Esophagus (tissue), 2 donors: ENCODE data around the gene LAIR1. TPM values are rescaled to one million over a fixed set of nuclear protein-coding genes. Genes with fewer than 3 reads are reported as not detected.
"Not testable (repeated sequence)": the region's sequence is repeated elsewhere in the genome, so short reads cannot be mapped to it uniquely, and the experiment has no call there.

Experiments used
- H3K27ac ChIP-seq, 2 donors: one replicate each; pipeline ENCODE4 v1.5.1; 2013; ENCODE audit warnings: low read depth in 2 of 2, mild to moderate bottlenecking in 2 of 2, inconsistent platforms in 1 of 2, low read length in 1 of 2, moderate library complexity in 1 of 2
- H3K27me3 ChIP-seq, 2 donors: one replicate each; pipeline ENCODE4 v1.6.1; 2013; ENCODE audit warnings: low read length in 2 of 2, control low read depth in 1 of 2, mild to moderate bottlenecking in 1 of 2; ENCODE audit not compliant: insufficient read depth in 2 of 2, control insufficient read depth in 1 of 2
- H3K36me3 ChIP-seq, 2 donors: one replicate each; pipeline ENCODE4 v1.6.1; 2013; ENCODE audit warnings: low read length in 1 of 2; ENCODE audit not compliant: control insufficient read depth in 2 of 2, insufficient read depth in 2 of 2
- H3K4me1 ChIP-seq, 2 donors: one replicate each; pipeline ENCODE4 v1.6.1; 2013; ENCODE audit warnings: low read length in 1 of 2; ENCODE audit not compliant: control insufficient read depth in 2 of 2, insufficient read depth in 2 of 2
- H3K4me3 ChIP-seq, 2 donors: one replicate each; pipeline ENCODE4 v1.5.1; 2013; ENCODE audit warnings: low read length in 2 of 2, mild to moderate bottlenecking in 2 of 2, low read depth in 1 of 2, moderate library complexity in 1 of 2
- H3K9me3 ChIP-seq, 2 donors: one replicate each; pipeline ENCODE4 v1.6.1; 2013; ENCODE audit warnings: mild to moderate bottlenecking in 2 of 2, low read depth in 1 of 2, low read length in 1 of 2, moderate library complexity in 1 of 2; ENCODE audit not compliant: control insufficient read depth in 2 of 2, insufficient read depth in 1 of 2
- WGBS, 2 donors: extraction: QIAGEN DNeasy Blood & Tissue Kit; methylation state at CpG; one replicate each; pipeline ENCODE4 v1.1.7; 2013; 5-methylcytosine and 5-hydroxymethylcytosine counted together
- polyA plus RNA-seq, 2 donors: library from polyadenylated mRNA; stranded (reverse); fragments of 200-250 nt; gene quantifications; one replicate each; pipeline ENCODE4 v1.2.3, GENCODE V29; 2013
- donor health status: healthy with polysubstance abuse.
- donor health status: Bipolar disorder and iron deficiency.

LAIR1 gene
- polyA plus RNA-seq, 2 donors = 1.9 to 2.0 TPM

- not testable (repeated sequence) for H3K4me3 ChIP-seq, H3K27ac ChIP-seq, H3K9me3 ChIP-seq, H3K27me3 ChIP-seq, H3K36me3 ChIP-seq, H3K4me1 ChIP-seq
- 84 to 86% methylated on average over 10 to 12 of the region's 13 CpGs for WGBS, 2 donors
Measured at GRCh38 chr19:54322295-54322694, 42.4 kb downstream of the LAIR1 start.

DNA sequence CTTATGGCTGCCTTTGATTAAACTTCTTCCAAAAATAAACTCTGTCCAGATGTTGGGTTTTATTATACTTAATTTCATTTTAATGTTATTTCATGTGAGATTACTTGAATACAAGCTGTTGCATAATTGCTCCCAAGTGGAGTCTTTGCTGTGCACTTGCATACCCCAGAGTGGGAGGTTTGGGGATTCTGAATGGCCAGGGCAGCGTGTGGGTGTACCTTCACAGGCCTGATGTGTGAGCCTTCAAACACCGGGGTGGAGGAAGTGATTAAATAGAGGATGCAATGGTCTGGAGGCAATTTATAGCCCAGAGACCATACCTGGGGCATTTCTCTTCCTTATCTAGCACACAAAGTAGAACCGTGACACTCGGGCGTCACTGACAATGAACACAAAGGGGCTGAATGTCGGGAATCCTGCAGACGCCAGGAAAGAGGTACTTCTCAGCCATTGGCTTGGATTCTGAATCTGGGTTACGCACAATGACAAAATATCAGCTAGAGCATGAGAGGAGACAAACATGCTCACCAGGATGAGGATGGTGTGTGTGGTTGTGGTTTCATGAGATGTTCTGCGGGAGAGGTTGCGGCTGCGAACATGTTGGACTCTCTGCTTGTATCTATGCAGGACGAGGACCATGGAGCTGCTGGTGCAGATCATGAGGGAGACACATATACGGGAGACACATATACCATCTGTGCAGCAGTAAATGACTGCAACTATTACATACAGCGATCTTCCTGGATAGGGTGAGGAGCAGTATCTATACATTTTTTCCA, 44.6 kb downstream of the LAIR1 start:
- Histone ChIP-seq H3K27me3 (no peaks in the 10 kb centered on the region), H3K27ac (no peak overlapping the region), H3K9me3 (no peaks in the 10 kb centered on the region), H3K4me3 (no peak overlapping the region), H3K36me3 (no peaks in the 10 kb centered on the region), H3K4me1 (no peaks in the 10 kb centered on the region)
- 81 to 82% methylated on average over 14 of the region's 14 CpGs for WGBS, 2 donors

DNA sequence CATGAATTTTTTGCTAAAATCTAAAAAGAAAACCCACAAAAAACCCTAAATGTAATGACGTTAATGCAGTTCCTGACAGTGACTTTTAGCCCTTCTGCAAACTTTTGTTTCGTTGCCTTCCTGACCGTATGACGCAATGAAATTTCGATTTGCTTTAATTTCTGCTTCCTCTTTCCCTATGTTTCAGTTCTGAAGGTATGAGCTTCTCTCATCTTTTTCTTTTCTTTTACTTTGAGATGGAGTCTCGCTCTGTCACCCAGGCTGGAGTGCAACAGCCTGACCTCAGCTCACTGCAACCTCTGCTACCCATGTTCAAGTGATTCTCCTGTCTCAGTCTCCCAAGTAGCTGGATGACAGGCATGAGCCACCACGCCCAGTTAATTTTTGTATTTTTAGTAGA, 45.7 kb downstream of the LAIR1 start:
- no peaks in the 10 kb centered on the region for H3K27me3 ChIP-seq
- H3K27ac ChIP-seq = no peak overlapping the region
- 70 to 73% methylated on average over 7 of the region's 7 CpGs for WGBS, 2 donors
- H3K4me3 ChIP-seq = no peak overlapping the region
- no peaks in the 10 kb centered on the region for H3K4me1 ChIP-seq
- H3K9me3 ChIP-seq = no peaks in the 10 kb centered on the region
- no peaks in the 10 kb centered on the region for H3K36me3 ChIP-seq

- no peaks in the 10 kb centered on the region for H3K27me3 ChIP-seq
- WGBS, 2 donors = 89 to 95% methylated on average over 9 of the region's 9 CpGs
- no peaks in the 10 kb centered on the region for H3K9me3 ChIP-seq
- no peaks in the 10 kb centered on the region for H3K4me1 ChIP-seq
- H3K27ac ChIP-seq = no peak overlapping the region
- H3K36me3 ChIP-seq = no peaks in the 10 kb centered on the region
- no peak overlapping the region for H3K4me3 ChIP-seq
Measured at GRCh38 chr19:54317965-54318240, 46.8 kb downstream of the LAIR1 start.

- Histone ChIP-seq H3K9me3 (no peaks in the 10 kb centered on the region), H3K36me3 (no peaks in the 10 kb centered on the region), H3K4me3 (no peak overlapping the region), H3K27me3 (no peaks in the 10 kb centered on the region), H3K27ac (no peak overlapping the region), H3K4me1 (no peaks in the 10 kb centered on the region)
- WGBS, 2 donors = 73 to 74% methylated on average over 28 to 29 of the region's 29 CpGs
Measured at GRCh38 chr19:54317108-54317964, 47.4 kb downstream of the LAIR1 start.

DNA sequence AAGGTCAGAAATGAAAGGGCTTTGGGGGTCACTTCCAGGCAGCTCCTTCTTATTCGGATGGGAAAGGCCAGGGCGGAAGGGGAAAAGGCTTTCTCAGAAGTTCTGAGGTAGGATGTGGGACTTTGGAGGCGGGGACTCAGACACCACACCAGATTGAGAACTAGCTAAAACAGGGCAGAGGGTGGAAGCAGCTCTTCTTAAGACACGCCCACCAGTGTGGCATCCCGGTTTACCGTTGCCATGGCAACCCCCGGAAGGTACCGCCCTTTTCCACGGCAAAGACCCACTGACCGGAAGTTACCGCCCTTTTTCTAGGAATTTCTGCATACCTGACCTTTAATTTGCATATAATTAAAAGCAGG, 48.0 kb downstream of the LAIR1 start:
- no peaks in the 10 kb centered on the region for H3K36me3 ChIP-seq
- no peak overlapping the region for H3K4me3 ChIP-seq
- H3K27me3 ChIP-seq = no peaks in the 10 kb centered on the region
- 41 to 54% methylated on average over 11 of the region's 11 CpGs for WGBS, 2 donors
- H3K9me3 ChIP-seq = no peaks in the 10 kb centered on the region
- no peaks in the 10 kb centered on the region for H3K4me1 ChIP-seq
- no peak overlapping the region for H3K27ac ChIP-seq

DNA sequence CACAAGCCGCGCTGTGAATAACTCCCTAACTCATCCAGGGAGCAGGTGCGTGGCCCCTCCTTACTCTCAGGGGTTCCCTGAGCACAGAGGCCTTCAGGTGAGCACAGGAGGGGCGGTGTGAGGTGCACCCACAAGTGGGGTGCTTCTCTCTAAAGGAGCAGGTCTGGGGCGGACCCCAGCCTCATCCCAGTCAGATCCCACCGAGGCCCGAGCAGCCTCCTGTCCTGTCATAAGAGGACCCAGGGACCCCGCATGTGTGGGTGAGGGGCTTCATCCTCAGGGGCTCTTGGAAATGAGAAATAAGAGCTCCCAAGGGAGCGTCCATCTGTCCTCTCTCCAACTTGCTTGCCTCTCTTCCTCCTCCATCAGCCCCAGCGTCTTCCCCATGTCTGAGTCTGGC, 48.8 kb downstream of the LAIR1 start:
- 78 to 80% methylated on average over 10 of the region's 10 CpGs for WGBS, 2 donors

GRCh38 chr19:54312436-54313377, 52.0 kb downstream of the LAIR1 start, which contains the start of gene LILRA5:
TSS of gene LILRA5 (minus strand) at chr19:54313166. CDS start at chr19:54313019, 147 bp downstream.
- Histone ChIP-seq H3K27ac (no peak within 1 kb of the TSS), H3K27me3 (no peaks in the 10 kb centered on the region), H3K4me1 (no peaks in the 10 kb centered on the region), H3K9me3 (no peaks in the 10 kb centered on the region), H3K4me3 (no peak within 1 kb of the TSS), H3K36me3 (no peaks in the 10 kb centered on the region)
- WGBS, 2 donors = 51 to 52% methylated on average over 13 of the region's 13 CpGs

More for the DNA sequence above, 48.8 kb downstream of the LAIR1 start:
- Histone ChIP-seq H3K9me3 (no peaks in the 10 kb centered on the region), H3K4me3 (no peak overlapping the region), H3K36me3 (no peaks in the 10 kb centered on the region), H3K27me3 (no peaks in the 10 kb centered on the region), H3K4me1 (no peaks in the 10 kb centered on the region), H3K27ac (no peak overlapping the region)

DNA sequence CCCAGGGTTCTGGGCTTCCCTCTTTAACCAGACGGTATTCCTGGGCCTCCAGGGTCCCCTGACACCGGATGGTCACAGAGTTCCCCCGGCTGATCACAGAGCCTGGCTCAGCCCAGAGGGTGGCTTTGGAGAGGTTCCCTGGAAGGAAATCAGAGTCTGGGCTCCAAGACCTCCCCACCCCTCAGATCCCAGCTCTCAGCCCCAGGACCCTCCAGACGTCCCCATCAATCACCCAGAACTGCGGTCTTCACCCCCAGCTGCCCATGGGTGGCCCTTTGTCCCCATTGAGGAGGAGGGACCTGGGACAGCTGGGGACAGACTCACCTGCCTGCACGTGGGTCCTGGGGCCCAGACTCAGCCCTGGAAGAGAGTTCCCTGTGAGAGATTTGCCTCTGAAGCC, 52.7 kb downstream of the LAIR1 start:
- H3K27me3 ChIP-seq = no peaks in the 10 kb centered on the region
- no peaks in the 10 kb centered on the region for H3K4me1 ChIP-seq
- H3K36me3 ChIP-seq = no peaks in the 10 kb centered on the region
- H3K27ac ChIP-seq = no peak overlapping the region
- no peaks in the 10 kb centered on the region for H3K9me3 ChIP-seq
- 62 to 66% methylated on average over 6 of the region's 6 CpGs for WGBS, 2 donors
- H3K4me3 ChIP-seq = no peak overlapping the region
